AG04450 (cell line): ENCODE data around the gene CDK17. TPM values are rescaled to one million over a fixed set of nuclear protein-coding genes. Genes with fewer than 3 reads are reported as not detected.
A peak's percentile ranks its signal among the peaks of the same experiment; 100 is the strongest.
"Not testable (repeated sequence)": the region's sequence is repeated elsewhere in the genome, so short reads cannot be mapped to it uniquely, and the experiment has no call there.

Experiments used
- CTCF ChIA-PET: fragments of 300-600, 350-600 bp; formaldehyde crosslinking; extraction: SDS; loops from one replicate; lab custom pipeline; 2022; ENCODE audit warnings: antibody characterized with exemption, inconsistent platforms; lab: Charles Lee
- POLR2A ChIA-PET: fragments of 350-600 bp; formaldehyde crosslinking; extraction: SDS; loops from one replicate; lab custom pipeline; 2021; ENCODE audit warnings: antibody characterized with exemption, inconsistent platforms; lab: Yijun Ruan, JAX
- DNase-seq: peaks from one replicate; pipeline ENCODE4 v3.0.0-alpha.2; 2011; ENCODE audit warnings: low read depth, low spot score
- H3K27ac ChIP-seq: one replicate; pipeline ENCODE4 v1.5.1; 2012; ENCODE audit warnings: low read depth, low read length, control low read depth
- H3K27me3 ChIP-seq: one replicate; pipeline ENCODE4 v1.6.0; 2012; ENCODE audit warnings: low read length; ENCODE audit not compliant: control insufficient read depth, insufficient read depth
- H3K4me3 ChIP-seq: 2 replicates; pipeline ENCODE4 v1.5.1; 2011; ENCODE audit warnings: mild to moderate bottlenecking, low read depth, low read length, control low read depth
- H3K9me3 ChIP-seq: 2 replicates; pipeline ENCODE4 v1.5.1; 2012; ENCODE audit warnings: low read length; ENCODE audit not compliant: control insufficient read depth, insufficient read depth
- CTCF ChIP-seq: IDR thresholded peaks from 2 replicates; pipeline ENCODE4 v1.5.1; 2011; ENCODE audit warnings: low read depth, low read length, control low read depth, inconsistent platforms
- polyA plus RNA-seq: library from polyadenylated mRNA; depleted of rRNA; stranded (reverse); fragments of >200 nt; gene quantifications from 2 replicates; pipeline ENCODE4 v1.2.3, GENCODE V29; 2011

CDK17 gene
- polyA plus RNA-seq, 1 experiment, result 67.8 TPM

- TF ChIP-seq CTCF, result no peak
- Histone ChIP-seq H3K27ac (no peak overlapping the region), H3K27me3 (no peaks in the 10 kb centered on the region), H3K9me3 (no peaks in the 10 kb centered on the region), H3K4me3 (no peak overlapping the region)
- no peak for DNase-seq
- POLR2A ChIA-PET, result interaction anchor here (1.4 kb wide), 1 partner anchor 20 kb away, joined by 3 read pairs; the partner anchor contains the start of gene CDK17
- CTCF ChIA-PET, result interaction anchor here (1.4 to 2.3 kb wide), 2 partner anchors 18 to 19 kb away, joined by 3 to 11 read pairs; no protein-coding TSS in a partner anchor
Observed at GRCh38 chr12:96420277-96420835, 20.1 kb upstream of the CDK17 start.

DNA sequence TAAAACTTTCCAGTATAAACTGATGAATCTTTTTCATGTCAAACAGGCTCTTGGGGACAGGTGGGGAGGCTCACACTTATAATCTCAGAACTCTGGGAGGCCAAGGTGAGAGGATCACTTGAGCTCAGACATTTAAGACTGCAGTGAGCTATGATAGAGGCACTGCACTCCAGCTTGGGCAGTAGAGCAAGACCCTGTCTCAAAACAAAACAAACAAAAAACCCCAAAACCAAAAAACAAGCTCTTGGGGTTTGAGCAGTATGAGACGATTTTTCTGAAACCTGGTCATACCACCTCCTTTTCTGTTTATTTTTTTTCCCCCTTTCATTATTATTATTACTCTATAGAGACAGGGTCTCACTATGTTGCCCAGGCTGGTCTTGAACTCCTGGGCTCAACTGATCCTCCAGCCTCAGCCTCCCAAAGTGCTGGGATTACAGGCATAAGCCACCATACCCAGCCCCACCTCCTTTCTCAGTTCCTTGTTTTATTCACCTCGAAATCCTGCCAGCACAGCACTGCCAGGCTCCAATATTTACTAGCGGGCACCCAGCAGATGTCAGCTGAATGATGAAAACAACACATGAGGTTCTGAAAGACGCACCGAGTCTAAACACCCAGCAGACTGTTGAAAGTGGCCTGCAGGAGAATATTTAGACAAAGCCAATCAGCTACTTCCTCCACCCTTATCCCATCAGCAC, 19.5 kb upstream of the CDK17 start:
- no peak for TF ChIP-seq CTCF
- Histone ChIP-seq H3K9me3 (no peaks in the 10 kb centered on the region), H3K4me3 (no peak overlapping the region), H3K27me3 (no peaks in the 10 kb centered on the region), H3K27ac (no peak overlapping the region)
- POLR2A ChIA-PET, result interaction anchor here (1.4 kb wide), 1 partner anchor 19 kb away, joined by 3 read pairs; the partner anchor contains the start of gene CDK17
- DNase-seq, result no peak
- CTCF ChIA-PET, result interaction anchor here (1.4 to 2.3 kb wide), 2 partner anchors 17 to 18 kb away, joined by 3 to 11 read pairs; no protein-coding TSS in a partner anchor

GRCh38 chr12:96417688-96418087, 17.4 kb upstream of the CDK17 start:
- DNase-seq, H3K27me3 ChIP-seq, POLR2A ChIA-PET, H3K9me3 ChIP-seq, H3K27ac ChIP-seq, H3K4me3 ChIP-seq: not testable (repeated sequence)
- CTCF ChIA-PET, result interaction anchor here (2.1 kb wide), 1 partner anchor 18 kb away, joined by 7 read pairs; the partner anchor contains the start of gene CDK17

DNA sequence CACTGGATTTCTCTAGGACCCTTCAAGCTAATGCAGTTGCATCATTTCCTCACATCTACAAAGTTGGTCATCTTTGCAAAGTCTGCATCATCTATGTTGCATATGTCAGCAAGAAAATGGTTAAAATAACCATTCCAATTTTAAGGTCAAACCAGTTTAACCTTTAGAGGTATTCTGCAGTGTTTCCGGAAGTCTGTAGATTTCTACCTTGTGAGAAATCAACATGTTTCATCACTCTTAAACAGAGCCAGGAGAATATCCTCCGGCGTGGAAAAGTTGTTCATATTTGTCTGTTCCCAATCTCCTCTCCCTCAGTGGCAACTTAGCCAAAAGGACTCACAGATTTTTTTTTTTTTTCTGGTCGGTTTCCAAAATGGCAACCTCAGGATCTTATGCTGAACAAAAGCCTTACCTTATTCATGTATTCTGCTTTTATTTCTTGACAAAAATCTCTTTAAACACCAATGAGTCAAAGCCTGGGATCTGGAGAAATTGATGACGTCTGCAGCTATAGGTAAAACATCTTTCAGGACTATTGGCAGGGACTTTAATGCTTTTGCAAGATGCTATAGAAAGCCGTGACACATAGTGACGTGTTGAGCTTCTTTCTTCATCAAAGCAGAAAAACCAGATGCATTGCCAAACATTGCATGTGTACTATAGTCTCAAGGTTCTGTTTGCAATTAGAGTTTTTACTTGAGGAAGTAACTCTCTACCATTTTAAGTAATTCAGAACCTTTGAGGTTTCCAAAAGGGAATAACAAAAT, 16.0 kb upstream of the CDK17 start:
- Histone ChIP-seq H3K4me3 (no peak overlapping the region), H3K27me3 (no peaks in the 10 kb centered on the region), H3K27ac (peak overlapping the region; percentile 62), H3K9me3 (no peaks in the 10 kb centered on the region)
- ChIA-PET POLR2A (no interaction called here), CTCF (interaction anchor here (2.1 kb wide), 1 partner anchor 16 kb away, joined by 7 read pairs; the partner anchor contains the start of gene CDK17)
- peak; percentile 60 for DNase-seq
- TF ChIP-seq CTCF, result no peak

DNA sequence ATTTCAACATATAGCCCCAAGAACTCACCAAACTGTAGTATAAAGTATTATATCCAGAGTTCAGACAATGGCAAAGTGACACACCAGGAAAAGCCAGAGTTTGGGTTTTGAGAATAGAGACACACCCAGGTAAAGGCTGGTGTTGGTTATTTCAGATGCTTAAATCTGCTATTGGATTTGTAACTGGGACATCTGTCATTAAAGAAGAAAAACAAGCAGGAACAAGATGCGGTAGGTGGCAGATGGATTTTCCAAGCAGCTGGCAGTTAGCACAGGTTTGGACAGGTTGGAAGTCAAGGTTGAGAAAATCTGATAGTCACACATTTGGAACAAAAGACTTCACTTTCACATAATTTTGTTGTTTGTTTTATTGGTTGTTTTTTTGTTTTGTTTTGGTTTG, 14.4 kb upstream of the CDK17 start:
- POLR2A ChIA-PET, result no interaction called here
- TF ChIP-seq CTCF, result no peak
- Histone ChIP-seq H3K9me3 (no peaks in the 10 kb centered on the region), H3K4me3 (no peak overlapping the region), H3K27ac (no peak overlapping the region), H3K27me3 (no peaks in the 10 kb centered on the region)
- no peak for DNase-seq
- CTCF ChIA-PET, result interaction anchor here (1.0 kb wide), 1 partner anchor 11 kb away, joined by 7 read pairs; no protein-coding TSS in a partner anchor
